NCI-H146 (cell line): ENCODE measurements around the gene RPL3.

Source experiments
- DNase-seq: peaks from one replicate; lab custom pipeline; 2025; lab: John Stamatoyannopoulos, UW

RPL3 gene

GRCh38 chr22:39317084-39317774 lies 2.2 kb downstream of the RPL3 start:
- no peak for DNase-seq

GRCh38 chr22:39316440-39317083 lies 2.9 kb downstream of the RPL3 start:
- peak; percentile 41 for DNase-seq

GRCh38 chr22:39315389-39315788 lies 4.0 kb downstream of the RPL3 start:
- DNase-seq: no peak

- DNase-seq: no peak
Measured at GRCh38 chr22:39314251-39314971, 5.0 kb downstream of the RPL3 start.

- DNase-seq: no peak
Measured at GRCh38 chr22:39313258-39314001, 6.0 kb downstream of the RPL3 start.

- no peak for DNase-seq
Measured at GRCh38 chr22:39312410-39312809, 7.0 kb downstream of the RPL3 start.

GRCh38 chr22:39311592-39312400 lies 7.6 kb downstream of the RPL3 start:
- no peak for DNase-seq

- no peak for DNase-seq
Measured at GRCh38 chr22:39309881-39310714, 9.3 kb downstream of the RPL3 start.

GRCh38 chr22:39309364-39309861 lies 10.0 kb downstream of the RPL3 start:
- DNase-seq: no peak

GRCh38 chr22:39308614-39309363 lies 10.6 kb downstream of the RPL3 start:
- DNase-seq: no peak

- DNase-seq: no peak
Measured at GRCh38 chr22:39306456-39307361, 12.7 kb downstream of the RPL3 start.

- no peak for DNase-seq
Measured at GRCh38 chr22:39303892-39304671, 15.3 kb downstream of the RPL3 start.

GRCh38 chr22:39303358-39303757 lies 16.1 kb downstream of the RPL3 start:
- DNase-seq: no peak

GRCh38 chr22:39302431-39302960 lies 16.9 kb downstream of the RPL3 start:
- DNase-seq: no peak

GRCh38 chr22:39301926-39302325 lies 17.5 kb downstream of the RPL3 start:
- DNase-seq: no peak

- no peak for DNase-seq
Measured at GRCh38 chr22:39301108-39301507, 18.3 kb downstream of the RPL3 start.

- DNase-seq: no peak
Measured at GRCh38 chr22:39300186-39300830, 19.1 kb downstream of the RPL3 start.
